Esophagus mucosa (tissue), 1 donor: ENCODE results near the gene RHOT2. TPM values are rescaled to one million over a fixed set of nuclear protein-coding genes. Genes with fewer than 3 reads are reported as not detected.

ENCODE experiments used
- ATAC-seq: fragments of 200-7000 bp; cut with Tn5 transposase; one replicate; pipeline ENCODE4 v1.9.1; 2020
- total RNA-seq: library from RNA; stranded (reverse); gene quantifications from one replicate; pipeline ENCODE4 v1.2.4, GENCODE V29; 2023
- donor health status: DM: yes; HTN: yes; CAD: no.

Gene RHOT2
- total RNA-seq, 1 donor from 2014 or later = 58.7 TPM

GRCh38 chr16:700684-701584 is 33.0 kb downstream of the RHOT2 start:
- ATAC-seq = no peak

DNA sequence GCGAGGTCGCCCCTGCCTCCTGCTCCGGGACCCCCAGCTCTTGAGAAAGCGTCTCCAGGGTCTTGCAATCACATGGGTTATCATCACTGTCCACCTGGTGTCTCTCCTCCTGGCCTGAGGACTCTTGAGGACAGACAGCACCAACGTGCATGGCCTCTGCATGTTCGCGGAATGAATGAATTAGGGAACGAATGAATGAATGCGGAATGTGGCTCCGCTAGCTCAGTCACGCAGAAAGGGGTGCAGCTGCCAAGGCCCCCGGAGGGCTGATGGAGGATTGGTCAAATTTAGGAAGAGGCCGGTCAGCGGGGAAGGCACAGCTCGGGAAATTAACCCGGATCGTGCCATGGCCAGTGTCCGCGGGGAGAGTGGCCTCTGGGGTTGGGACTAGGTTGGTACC is 34.4 kb downstream of the RHOT2 start:
- no peak for ATAC-seq

DNA sequence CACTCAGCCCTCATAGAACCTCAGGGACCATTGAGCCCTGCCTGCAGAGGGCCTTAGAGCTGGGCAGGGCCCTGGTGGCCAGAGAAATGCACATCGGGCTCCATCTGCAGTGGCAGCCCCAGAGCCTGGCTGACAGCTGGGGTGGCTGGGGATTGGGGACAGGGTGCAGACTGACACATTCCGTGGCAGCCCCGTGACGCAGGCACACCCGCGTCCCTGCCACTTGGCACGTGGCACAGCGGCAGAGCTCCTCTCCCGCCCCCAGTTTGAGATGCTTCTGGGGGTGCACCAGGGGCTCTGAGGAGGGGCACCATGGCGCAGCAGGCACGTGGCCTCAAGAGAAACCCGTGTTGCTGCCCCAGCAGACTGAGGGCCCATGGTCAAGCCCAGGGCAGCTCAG is 35.5 kb downstream of the RHOT2 start:
- ATAC-seq = no peak

- no peak for ATAC-seq
Observed at GRCh38 chr16:704047-704446, 36.1 kb downstream of the RHOT2 start.

- ATAC-seq = no peak
Observed at GRCh38 chr16:704552-705380, 36.8 kb downstream of the RHOT2 start.

DNA sequence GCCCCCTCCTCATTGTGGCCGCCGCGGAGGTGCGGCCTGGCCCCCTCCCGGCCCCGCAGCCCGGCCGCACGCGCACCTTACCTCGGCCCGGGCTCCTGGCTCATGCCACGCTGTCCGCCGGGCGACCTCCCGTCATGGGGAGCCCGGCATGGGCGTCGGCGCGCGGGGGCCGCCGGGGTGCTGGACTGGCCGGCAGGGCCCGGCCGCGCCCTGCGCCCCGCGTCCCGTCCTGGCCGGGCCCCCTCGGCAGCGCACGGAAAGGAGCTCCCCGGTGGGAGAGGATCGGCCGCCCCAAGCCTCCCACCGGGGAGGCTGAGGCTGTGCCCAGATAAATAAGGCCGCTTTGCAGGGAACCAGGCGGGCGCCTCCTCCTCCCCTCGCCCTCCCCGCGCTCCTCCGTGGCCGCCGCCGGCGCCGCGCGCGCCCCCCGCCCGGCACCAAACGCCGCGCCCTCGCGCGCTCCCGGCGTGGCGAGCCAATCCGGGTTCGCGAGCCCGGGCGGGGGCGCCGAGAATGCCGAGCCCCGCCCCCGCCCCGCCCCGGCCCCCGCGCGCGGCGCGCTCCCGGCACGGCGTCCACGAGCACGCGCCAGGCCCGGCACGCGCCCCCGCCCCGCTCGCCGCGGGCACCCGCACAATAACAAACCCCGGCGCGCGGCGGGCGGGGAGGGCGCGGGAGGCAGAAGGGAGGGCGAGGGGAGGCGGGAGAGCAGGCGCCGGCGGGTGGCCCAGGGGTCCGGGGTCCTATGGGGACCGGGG is 37.7 kb downstream of the RHOT2 start, which contains the start of gene FBXL16:
TSS of gene FBXL16 (minus strand) at position 371 of the 758 bp plus-strand sequence. CDS start 8,396 bp downstream, outside the sequence.
- no peak for ATAC-seq

DNA sequence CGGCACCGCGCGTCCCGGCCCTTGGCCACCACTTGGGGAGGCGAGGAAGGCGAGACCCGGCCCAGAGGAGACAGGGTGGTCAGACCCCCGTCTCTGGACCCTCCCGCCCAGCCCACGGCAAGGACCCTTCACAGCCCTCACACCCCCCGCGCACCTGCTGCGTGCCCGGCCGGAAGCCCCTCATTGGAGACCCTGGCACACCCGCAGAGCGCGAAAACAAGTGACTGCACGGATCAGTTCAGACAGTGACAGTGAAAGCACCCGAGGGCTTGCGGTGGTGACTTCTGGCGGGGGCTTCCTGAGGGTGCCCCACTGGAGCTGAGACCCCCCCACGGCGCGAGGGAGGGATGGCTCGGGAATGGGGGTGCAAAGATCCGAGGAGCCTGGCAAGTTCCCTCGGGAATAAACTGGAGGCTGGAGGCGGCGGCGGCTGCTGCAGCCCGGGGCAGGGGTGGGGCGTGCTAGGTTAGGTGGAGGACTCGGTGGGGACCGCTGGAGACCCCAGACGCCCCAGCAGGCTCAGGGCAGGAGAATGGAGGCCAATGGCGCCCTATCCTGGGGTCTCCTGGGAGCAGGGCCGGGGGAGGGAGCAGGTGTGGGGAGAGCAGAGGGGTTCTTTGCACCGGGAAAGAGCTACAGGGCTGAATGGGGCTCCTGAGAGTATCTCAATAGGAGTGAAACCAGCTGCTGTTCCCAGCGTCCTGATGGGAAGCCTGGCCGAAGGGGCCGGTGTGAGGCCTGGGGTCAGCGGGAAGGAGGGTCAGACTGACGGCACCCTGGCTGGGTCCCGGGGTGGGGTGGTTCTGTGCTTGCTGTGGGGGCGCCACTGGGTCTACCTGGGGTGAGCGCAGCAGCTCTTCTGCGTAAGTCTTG is 38.5 kb downstream of the RHOT2 start:
- ATAC-seq = no peak

DNA sequence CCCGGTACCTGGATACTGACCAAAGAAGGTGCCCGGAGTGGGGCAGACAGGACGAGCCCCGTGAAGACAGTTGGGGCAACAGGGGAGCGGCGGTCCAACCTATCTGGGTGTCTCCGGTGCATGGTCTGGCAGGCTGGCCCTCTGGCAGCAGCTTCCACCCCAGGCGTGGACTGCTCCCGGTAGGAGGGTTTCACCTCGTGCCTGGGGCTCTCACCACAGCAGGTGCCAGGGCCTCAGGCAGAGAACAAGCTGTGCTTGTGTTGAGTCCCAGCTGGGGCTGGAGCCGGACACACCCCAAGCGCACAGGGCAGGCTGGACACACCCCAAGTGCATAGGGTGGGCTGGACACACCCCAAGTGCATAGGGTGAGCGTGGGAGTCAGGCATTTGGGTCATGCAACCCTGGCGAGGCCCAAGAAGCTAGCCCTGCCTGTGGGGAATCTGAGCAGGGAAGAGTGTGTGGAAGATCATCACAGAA is 39.2 kb downstream of the RHOT2 start:
- ATAC-seq = peak; percentile 7

DNA sequence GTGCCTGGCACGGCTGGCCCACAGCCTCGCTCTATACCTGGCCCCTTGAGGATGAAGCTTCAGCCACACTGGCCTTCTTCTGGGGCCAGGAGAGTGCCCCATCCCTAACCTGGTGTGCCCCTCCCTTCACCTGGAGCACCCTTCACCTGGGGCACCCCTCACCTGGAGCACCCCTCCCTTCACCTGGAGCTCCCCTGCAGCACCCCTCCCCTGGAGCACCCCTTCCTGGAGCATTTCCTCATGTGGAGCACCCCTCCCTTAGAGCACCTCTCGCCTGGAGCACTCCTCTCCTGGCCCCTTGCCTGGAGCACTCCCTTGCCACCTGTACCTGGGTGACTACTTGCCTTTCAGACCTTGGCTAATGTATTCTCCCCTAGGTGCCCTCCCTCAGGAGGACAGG is 40.1 kb downstream of the RHOT2 start:
- no peak for ATAC-seq

- no peak for ATAC-seq
Observed at GRCh38 chr16:708959-709358, 41.0 kb downstream of the RHOT2 start.

GRCh38 chr16:709566-710499 is 41.9 kb downstream of the RHOT2 start:
- ATAC-seq = no peak

DNA sequence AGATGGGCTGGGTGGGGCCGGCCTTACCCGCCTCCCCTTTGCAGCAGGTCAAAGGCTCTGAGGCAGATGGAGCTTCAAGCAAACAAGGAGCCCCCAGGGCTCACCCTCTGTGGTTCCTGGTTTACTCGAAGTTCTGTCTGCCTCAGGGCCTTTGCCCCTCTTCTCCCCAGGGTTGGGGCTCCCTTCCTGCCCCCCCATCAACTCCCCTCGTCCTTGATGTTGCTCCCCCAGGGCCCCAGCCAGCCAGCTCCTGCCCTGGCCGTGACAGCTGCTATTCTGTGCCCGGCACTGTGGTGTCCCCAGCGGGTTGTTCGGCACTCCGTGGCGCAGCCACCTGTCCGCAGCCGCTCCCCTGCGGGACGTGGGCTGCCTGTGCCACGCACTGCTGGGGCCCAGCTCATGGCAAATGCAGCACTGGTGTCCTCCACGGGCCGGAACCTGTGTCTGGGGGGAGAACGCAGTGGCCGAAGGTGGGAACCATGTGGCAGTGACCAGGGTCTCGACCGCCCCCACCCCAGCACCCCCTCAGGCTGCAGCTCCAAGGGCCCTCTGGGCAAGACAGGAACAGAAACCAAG is 42.7 kb downstream of the RHOT2 start:
- ATAC-seq = no peak

DNA sequence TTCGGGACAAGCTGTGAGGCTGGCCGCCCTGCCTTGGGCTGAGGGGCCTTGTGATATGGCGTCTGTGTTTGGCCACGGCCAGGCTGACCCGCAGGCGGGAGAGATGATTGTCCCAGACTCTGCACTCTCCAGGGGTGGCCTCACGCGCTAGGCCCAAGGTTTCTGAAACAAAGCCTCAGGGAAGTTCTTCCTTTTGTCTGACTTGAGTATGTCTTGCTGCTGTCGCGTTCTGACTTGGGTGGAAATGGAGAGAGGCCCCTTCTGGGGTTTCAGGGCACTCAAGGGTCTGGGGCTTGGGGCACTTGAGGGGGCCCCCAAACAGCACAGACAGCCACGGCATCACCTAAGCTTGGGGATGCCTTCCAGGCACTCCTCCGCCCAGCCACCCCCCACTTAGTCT is 43.2 kb downstream of the RHOT2 start:
- ATAC-seq = no peak

- peak; percentile 48 for ATAC-seq
Observed at GRCh38 chr16:711548-712320, 43.8 kb downstream of the RHOT2 start.

- peak; percentile 28 for ATAC-seq
Observed at GRCh38 chr16:712740-713250, 44.9 kb downstream of the RHOT2 start.

DNA sequence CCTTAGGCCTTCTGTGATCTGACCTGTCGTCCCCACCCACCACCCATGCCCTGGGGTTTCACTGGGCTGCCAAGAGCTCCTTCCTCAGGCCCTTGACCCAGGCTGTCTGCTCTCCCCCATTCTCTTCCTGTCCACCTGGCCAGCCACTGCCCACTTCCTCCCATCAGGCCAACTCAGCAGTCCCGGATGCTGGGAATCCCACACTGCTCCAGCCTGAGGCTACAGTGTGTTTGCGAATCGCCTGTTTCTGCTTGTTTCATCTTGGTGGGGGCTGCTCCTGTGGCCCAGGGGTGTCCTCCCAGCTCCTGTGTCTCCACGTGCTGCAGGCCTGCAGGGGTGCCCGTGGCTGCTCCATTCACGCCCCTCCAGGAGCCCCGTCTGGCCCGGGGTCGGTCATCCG is 46.1 kb downstream of the RHOT2 start:
- no peak for ATAC-seq

DNA sequence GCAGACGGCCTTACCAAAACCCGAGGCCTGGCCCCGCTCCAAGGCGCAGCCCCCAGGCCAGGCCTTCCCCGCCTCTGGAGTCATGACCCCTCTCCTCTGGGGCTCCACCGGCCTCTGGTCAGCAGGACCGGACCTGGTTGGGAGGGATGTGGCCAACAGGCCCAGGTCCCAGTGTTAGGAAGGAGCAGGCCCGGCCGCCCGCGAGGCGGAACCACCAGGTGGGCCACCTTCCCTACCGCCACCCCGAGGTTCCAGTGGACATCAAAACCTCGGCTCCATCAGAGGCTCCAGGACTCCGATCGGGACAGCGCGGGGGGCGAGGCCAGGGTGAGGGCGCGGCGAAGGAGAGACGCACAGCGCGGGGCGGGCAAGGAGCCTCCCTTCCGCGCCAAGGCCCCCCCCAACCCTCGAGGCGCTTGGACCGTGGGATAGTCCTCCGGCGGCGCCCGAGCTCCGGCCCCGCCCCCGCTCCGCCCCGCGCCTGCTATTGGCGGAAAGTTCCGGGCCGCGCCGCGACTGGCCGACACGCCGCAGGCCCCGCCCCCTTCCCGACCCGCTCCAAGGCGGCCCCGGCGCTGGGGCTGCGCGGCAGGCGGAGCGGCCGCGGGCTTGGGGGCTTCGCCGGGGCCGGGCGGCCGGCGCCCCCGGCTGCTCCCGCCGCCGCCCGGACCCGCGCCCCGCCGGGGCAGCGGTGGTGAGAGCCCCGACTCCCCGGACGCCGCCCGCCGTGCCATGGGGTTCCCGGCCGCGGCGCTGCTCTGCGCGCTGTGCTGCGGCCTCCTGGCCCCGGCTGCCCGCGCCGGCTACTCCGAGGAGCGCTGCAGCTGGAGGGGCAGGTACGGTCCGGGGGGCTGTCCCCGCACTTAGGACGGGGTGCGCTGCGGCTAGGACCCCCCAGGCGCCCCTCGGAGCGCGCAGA is 46.9 kb downstream of the RHOT2 start, which contains the start of gene METRN:
TSS of gene METRN (plus strand) at position 561 of the 919 bp plus-strand sequence. CDS start at position 733, 172 bp downstream.
- peak; percentile 65 for ATAC-seq
